ENCODE results near the gene GDF2.

The GDF2 gene

GRCh38 chr10:47348661-47349470 is 26.6 kb downstream of the GDF2 start:
- DNase-seq (ENCODE audit: extremely low read depth, insufficient read length) = no peak
- no peaks in the 10 kb centered on the region for H3K36me3 ChIP-seq (ENCODE audit: control insufficient read depth, insufficient read depth, low read length)
- H3K4me3 ChIP-seq (replicated peaks; ENCODE audit: low read depth, low read length) = no peak overlapping the region
- H3K27me3 ChIP-seq (replicated peaks; ENCODE audit: control insufficient read depth, insufficient read depth, low read length) = no peaks in the 10 kb centered on the region; the same call in none of the 2 replicates
- TF ChIP-seq CTCF (IDR thresholded peaks at IDR 0.05; ENCODE audit: insufficient read depth, low read length, poor library complexity, severe bottlenecking) = no peak

GRCh38 chr10:47349516-47349915 is 27.3 kb downstream of the GDF2 start:
- no peaks in the 10 kb centered on the region for H3K36me3 ChIP-seq (ENCODE audit: control insufficient read depth, insufficient read depth, low read length)
- H3K4me3 ChIP-seq (replicated peaks; ENCODE audit: low read depth, low read length) = no peak overlapping the region
- no peak for TF ChIP-seq CTCF (IDR thresholded peaks at IDR 0.05; ENCODE audit: insufficient read depth, low read length, poor library complexity, severe bottlenecking)
- DNase-seq (ENCODE audit: extremely low read depth, insufficient read length) = no peak
- H3K27me3 ChIP-seq (replicated peaks; ENCODE audit: control insufficient read depth, insufficient read depth, low read length) = no peaks in the 10 kb centered on the region; the same call in none of the 2 replicates

GRCh38 chr10:47349941-47350371 is 27.7 kb downstream of the GDF2 start:
- Histone ChIP-seq H3K4me3 (replicated peaks; ENCODE audit: low read depth, low read length) (no peak overlapping the region), H3K27me3 (replicated peaks; ENCODE audit: control insufficient read depth, insufficient read depth, low read length) (no peaks in the 10 kb centered on the region; the same call in none of the 2 replicates), H3K36me3 (ENCODE audit: control insufficient read depth, insufficient read depth, low read length) (no peaks in the 10 kb centered on the region)
- TF ChIP-seq CTCF (IDR thresholded peaks at IDR 0.05; ENCODE audit: insufficient read depth, low read length, poor library complexity, severe bottlenecking) = no peak
- DNase-seq (ENCODE audit: extremely low read depth, insufficient read length) = no peak

- no peak for DNase-seq (ENCODE audit: extremely low read depth, insufficient read length)
- H3K4me3 ChIP-seq (replicated peaks; ENCODE audit: low read depth, low read length) = no peak overlapping the region
- H3K27me3 ChIP-seq (replicated peaks; ENCODE audit: control insufficient read depth, insufficient read depth, low read length) = no peaks in the 10 kb centered on the region; the same call in none of the 2 replicates
- no peak for TF ChIP-seq CTCF (IDR thresholded peaks at IDR 0.05; ENCODE audit: insufficient read depth, low read length, poor library complexity, severe bottlenecking)
- no peaks in the 10 kb centered on the region for H3K36me3 ChIP-seq (ENCODE audit: control insufficient read depth, insufficient read depth, low read length)
Measured at GRCh38 chr10:47350671-47351640, 28.7 kb downstream of the GDF2 start.

- Histone ChIP-seq H3K36me3 (ENCODE audit: control insufficient read depth, insufficient read depth, low read length) (no peaks in the 10 kb centered on the region), H3K27me3 (replicated peaks; ENCODE audit: control insufficient read depth, insufficient read depth, low read length) (no peaks in the 10 kb centered on the region; the same call in 1 of the 2 replicates), H3K4me3 (replicated peaks; ENCODE audit: low read depth, low read length) (no peak overlapping the region)
- no peak for TF ChIP-seq CTCF (IDR thresholded peaks at IDR 0.05; ENCODE audit: insufficient read depth, low read length, poor library complexity, severe bottlenecking)
- DNase-seq (ENCODE audit: extremely low read depth, insufficient read length) = no peak
Measured at GRCh38 chr10:47351899-47352815, 29.9 kb downstream of the GDF2 start.

All from GM06990 (cell line).